Epithelial cell of proximal tubule (primary cell): Measurements from ENCODE around the gene SP100. TPM values are rescaled to one million over a fixed set of nuclear protein-coding genes. Genes with fewer than 3 reads are reported as not detected.

Experiments
- DNase-seq: peaks from one replicate; pipeline ENCODE4 v3.0.0-alpha.2; 2011; ENCODE audit warnings: low read depth
- H3K4me3 ChIP-seq: 2 replicates; pipeline ENCODE4 v1.5.1; 2011; ENCODE audit warnings: low read depth, mild to moderate bottlenecking, low read length
- total RNA-seq: library from RNA; depleted of rRNA; stranded (reverse); fragments of >200 nt; gene quantifications from 2 replicates; pipeline ENCODE4 v1.2.3, GENCODE V29; 2015
- TF ChIP-seq, protein P1 (sequence below): conservative IDR thresholded peaks from 2 replicates; pipeline ENCODE4 v1.5.1; 2012; ENCODE audit warnings: low read depth, mild to moderate bottlenecking, low read length

Gene SP100
- total RNA-seq, 1 donor from 2014 or later: 30.3 TPM

DNA sequence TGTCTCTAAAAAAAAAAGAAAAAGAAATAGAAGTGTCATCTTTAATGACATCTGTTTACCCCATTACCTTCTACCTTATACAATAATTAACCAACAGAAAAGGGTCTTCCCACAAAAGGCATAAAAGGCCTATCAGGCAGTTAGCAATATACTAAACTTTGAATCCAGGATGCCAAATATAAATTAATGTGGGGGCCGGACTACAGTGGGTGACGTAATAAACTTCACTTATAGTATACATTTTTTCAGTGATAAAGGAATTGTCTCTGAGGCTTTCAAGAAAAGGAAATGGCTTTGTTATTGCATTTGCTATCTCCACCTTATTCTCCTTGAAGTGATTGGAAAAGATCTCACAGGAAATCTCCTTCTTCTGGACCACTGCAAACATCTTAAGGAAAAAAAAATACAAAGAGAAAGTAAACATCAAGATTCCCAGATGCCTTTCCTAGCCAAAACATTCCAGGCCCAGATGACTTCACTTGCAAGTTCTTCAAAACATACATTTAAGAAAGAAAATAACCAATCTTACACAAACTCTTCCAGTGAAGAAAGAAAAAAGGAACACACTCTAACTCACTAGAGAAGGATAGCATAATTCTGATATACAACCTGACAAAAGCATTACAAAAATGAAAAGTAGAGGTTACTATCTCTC, 170.5 kb downstream of the SP100 start:
- TF ChIP-seq, protein P1, sequence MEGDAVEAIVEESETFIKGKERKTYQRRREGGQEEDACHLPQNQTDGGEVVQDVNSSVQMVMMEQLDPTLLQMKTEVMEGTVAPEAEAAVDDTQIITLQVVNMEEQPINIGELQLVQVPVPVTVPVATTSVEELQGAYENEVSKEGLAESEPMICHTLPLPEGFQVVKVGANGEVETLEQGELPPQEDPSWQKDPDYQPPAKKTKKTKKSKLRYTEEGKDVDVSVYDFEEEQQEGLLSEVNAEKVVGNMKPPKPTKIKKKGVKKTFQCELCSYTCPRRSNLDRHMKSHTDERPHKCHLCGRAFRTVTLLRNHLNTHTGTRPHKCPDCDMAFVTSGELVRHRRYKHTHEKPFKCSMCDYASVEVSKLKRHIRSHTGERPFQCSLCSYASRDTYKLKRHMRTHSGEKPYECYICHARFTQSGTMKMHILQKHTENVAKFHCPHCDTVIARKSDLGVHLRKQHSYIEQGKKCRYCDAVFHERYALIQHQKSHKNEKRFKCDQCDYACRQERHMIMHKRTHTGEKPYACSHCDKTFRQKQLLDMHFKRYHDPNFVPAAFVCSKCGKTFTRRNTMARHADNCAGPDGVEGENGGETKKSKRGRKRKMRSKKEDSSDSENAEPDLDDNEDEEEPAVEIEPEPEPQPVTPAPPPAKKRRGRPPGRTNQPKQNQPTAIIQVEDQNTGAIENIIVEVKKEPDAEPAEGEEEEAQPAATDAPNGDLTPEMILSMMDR: no peak
- no peak for DNase-seq
- H3K4me3 ChIP-seq: no peak overlapping the region

DNA sequence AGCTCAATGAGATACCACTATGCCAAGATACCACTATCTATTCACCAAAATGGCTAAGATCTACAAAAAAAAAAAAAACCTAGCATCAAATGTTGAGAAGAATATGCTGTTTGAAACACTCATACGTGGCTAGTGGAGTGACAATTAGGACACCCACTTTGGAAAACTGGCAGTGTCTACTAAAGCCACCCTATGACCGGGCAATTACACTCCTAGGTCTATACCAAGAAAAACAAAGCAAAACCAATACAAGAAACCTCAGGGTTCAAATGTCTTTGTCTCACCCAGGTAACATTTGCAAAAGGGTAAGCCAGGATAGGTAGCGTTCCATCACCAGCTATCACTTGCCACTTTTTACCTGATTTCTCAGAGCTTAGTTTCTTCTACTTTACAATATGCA, 173.0 kb downstream of the SP100 start:
- TF ChIP-seq, protein P1: no peak
- DNase-seq: no peak

DNA sequence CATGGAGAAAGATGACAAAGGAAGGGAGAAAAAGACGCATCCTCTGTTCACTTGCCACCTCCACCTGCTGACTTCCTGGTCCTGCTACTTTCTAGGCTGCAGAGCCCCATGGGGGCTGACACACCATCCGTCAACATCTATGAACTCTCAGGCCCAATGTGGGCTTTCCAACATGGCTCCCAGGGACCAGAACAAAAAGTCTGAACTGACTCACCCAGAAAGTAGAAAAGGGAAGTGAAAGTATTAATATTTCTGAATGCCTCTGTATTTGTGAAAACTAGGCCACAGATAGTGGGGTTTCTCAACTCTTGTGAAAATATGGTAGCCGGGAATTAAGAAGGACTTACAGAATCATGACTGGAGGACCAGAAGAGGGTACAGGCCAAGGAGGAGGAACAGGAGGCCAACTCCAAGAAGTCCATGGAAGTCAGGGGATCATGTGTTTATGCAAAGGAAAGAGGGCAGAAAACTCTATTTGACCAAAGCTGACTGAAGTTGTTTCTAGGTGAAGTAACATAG, 173.6 kb downstream of the SP100 start:
- H3K4me3 ChIP-seq: no peak overlapping the region
- TF ChIP-seq, protein P1: no peak
- no peak for DNase-seq

More for the DNA sequence above, 173.0 kb downstream of the SP100 start:
- H3K4me3 ChIP-seq: no peak overlapping the region

DNA sequence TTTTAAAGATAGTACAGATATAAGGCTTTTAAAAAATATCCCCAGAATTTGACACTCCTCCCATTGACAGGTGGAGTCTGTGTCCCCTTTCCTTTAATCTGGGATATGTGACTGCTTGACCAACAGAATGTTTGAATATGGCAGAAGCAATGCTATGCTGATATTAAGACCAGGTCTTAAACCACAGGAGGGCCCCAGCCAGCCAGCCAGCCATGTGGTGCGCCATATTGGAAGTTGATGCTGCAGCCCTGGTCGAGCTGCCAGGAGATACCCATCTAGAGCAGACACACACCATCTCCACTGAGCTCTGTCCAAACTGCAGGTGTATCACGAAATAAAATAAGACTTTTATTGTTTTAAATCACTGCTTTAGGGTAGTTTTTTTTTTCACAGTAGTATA, 174.3 kb downstream of the SP100 start:
- DNase-seq: no peak
- H3K4me3 ChIP-seq: no peak overlapping the region
- TF ChIP-seq, protein P1: no peak

DNA sequence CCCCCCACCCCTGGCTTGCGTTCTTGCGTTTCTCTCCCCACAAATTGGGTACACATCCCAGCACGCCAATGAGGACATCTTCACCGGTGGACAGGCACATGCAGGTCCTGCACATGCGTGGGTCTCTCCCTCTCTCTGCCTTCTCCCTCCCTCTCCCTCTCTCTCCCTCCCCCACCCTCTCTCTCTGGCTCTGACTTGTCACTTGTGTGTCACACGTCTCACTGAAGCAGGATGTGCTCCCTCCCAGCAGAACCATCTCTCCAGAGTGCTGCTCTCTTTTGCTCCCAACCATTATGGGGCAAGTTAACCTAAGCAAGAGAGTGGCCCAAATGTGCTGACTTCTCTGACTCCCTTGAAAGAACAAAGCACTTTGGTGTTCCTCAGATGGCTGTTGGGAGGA, 175.8 kb downstream of the SP100 start:
- no peak for DNase-seq
- no peak overlapping the region for H3K4me3 ChIP-seq
- TF ChIP-seq, protein P1: no peak

DNA sequence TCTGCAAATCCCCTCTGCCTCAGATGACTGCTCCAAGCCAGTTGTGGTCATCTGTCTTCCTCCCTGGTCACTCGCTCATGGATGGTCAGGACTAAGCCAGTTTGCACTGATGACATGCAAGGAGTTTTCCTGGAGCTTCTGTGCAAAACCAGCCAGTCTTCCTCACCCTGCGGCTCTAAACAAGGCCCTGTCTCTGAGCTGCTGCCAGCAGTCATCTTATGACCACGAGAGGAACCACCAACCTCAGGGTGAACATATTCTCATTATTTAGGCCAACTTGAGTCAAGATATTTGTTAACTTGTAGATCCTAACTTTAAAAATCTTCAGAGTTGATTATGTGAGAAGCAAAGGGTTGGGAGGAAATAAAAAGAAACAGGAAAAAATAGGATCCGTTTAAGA, 176.8 kb downstream of the SP100 start:
- no peak overlapping the region for H3K4me3 ChIP-seq
- no peak for DNase-seq
- TF ChIP-seq, protein P1: no peak

Other genes starting within 250 kb of the SP100 start
- 10.1 and 11.7 TPM in 2 replicates for gene SP110, start 196.2 kb upstream of the SP100 start, total RNA-seq
- gene SP140, start 190.5 kb upstream of the SP100 start, total RNA-seq: 4.6 and 5.3 TPM in 2 replicates
- gene SP140L, start 89.0 kb upstream of the SP100 start, total RNA-seq: 2.7 and 8.4 TPM in 2 replicates